Measurements from ENCODE around the gene DBP.

GRCh38 chr19:48676487-48676886 is 39.3 kb upstream of the DBP start:
- TF ChIP-seq CTCF (conservative IDR thresholded peaks at IDR 0.05; ENCODE audit: low read length) (no peak), EZH2phosphoT487 (IDR thresholded peaks at IDR 0.05; ENCODE audit: borderline replicate concordance) (no peak)

Measured in Loucy (cell line).